ENCODE data around the gene FHOD1. TPM values are rescaled to one million over a fixed set of nuclear protein-coding genes. Genes with fewer than 3 reads are reported as not detected.

The FHOD1 gene
- total and polyA plus RNA-seq, 2 of the 13 experiments (the other 11 are each of a cell fraction or from before 2014, with no cell fraction given), result 20.0 to 20.8 TPM

GRCh38 chr16:67260426-67261063 lies 13.3 kb upstream of the FHOD1 start (continued):
- no peak for TF ChIP-seq PHF8 (CRISPR knock-in tag; IDR thresholded peaks at IDR 0.05)
- no peak for TF ChIP-seq ETV5 (CRISPR knock-in tag; IDR thresholded peaks at IDR 0.05; ENCODE audit: borderline replicate concordance)
- no peak for TF ChIP-seq ZNF430 (CRISPR knock-in tag; IDR thresholded peaks at IDR 0.05)
- peak; percentile 68 for TF ChIP-seq RAD21 (CRISPR knock-in tag; IDR thresholded peaks at IDR 0.05)
- TF ChIP-seq TERF1 (CRISPR knock-in tag; IDR thresholded peaks at IDR 0.05), result no peak
- no peak for TF ChIP-seq HIC2 (CRISPR knock-in tag; IDR thresholded peaks at IDR 0.05; ENCODE audit: low read depth)
- TF ChIP-seq TFAP4 (IDR thresholded peaks at IDR 0.05; ENCODE audit: borderline replicate concordance, low read depth), result peak; percentile 49; the same call in 1 of the 2 replicates
- no peak for TF ChIP-seq MIXL1 (CRISPR knock-in tag; IDR thresholded peaks at IDR 0.05)
- no peak for TF ChIP-seq E2F2 (CRISPR knock-in tag; IDR thresholded peaks at IDR 0.05; ENCODE audit: borderline replicate concordance)
- peak; percentile 86 for TF ChIP-seq STAG1 (CRISPR knock-in tag; IDR thresholded peaks at IDR 0.05)
- 0 out of 2 replicates have a peak, but pooled peaks have one; percentile 26 for TF ChIP-seq POGK (CRISPR knock-in tag; conservative IDR thresholded peaks at IDR 0.05)
- TF ChIP-seq ZBTB3 (CRISPR knock-in tag; IDR thresholded peaks at IDR 0.05; ENCODE audit: borderline replicate concordance, low read depth), result no peak
- TF ChIP-seq ATF3 (CRISPR knock-in tag; IDR thresholded peaks at IDR 0.05), result no peak
- no peak for TF ChIP-seq TAF1 (CRISPR knock-in tag; IDR thresholded peaks at IDR 0.05)
- TF ChIP-seq KMT2A (CRISPR knock-in tag; IDR thresholded peaks at IDR 0.05), result no peak
- TF ChIP-seq KDM6A (CRISPR knock-in tag; IDR thresholded peaks at IDR 0.05; ENCODE audit: low read depth), result no peak
- TF ChIP-seq ZNF572 (CRISPR knock-in tag; IDR thresholded peaks at IDR 0.05), result no peak
